ENCODE results near the gene SKOR1.

The SKOR1 gene

GRCh38 chr15:67857220-67857619 lies 31.9 kb downstream of the SKOR1 start:
- DNase-seq (ENCODE audit: extremely low read depth, low read depth): no peak
- no peak for TF ChIP-seq CTCF (IDR thresholded peaks at IDR 0.05; ENCODE audit: low read depth, low read length)

DNA sequence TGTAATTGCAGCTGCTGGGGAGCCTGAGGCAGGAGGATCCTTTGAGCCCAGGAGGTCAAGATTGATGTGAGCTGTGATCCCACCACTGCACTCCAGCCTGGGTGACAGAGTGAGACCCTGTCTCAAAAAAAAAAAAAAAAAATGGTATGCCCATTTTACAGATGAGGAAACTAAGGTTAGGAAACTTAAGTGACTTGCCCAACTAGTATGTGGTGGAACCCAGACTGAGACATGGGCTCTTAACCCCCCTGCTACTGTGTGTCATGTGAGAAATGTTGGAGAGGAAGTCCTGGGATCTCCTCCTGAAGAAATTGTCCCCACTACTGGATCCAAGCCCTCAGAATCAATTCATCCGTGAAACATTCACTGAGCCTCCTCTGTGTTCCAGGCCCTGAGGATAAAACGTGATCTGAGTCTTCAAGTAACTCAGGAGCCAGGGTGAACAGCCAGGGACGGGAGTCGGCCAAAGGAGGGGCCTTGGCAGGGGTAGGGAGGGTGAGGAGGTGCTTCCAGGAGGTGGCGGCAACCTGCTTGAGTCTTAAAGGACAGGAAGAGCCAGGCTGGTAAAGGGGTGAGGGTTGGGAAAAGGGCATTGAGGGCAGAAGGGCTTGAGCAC lies 34.1 kb downstream of the SKOR1 start:
- no peak for DNase-seq (ENCODE audit: extremely low read depth, low read depth)
- TF ChIP-seq CTCF (IDR thresholded peaks at IDR 0.05; ENCODE audit: low read depth, low read length): no peak

- DNase-seq (ENCODE audit: extremely low read depth, low read depth): no peak
- no peak for TF ChIP-seq CTCF (IDR thresholded peaks at IDR 0.05; ENCODE audit: low read depth, low read length)
Observed at GRCh38 chr15:67861983-67862382, 36.7 kb downstream of the SKOR1 start.

- no peak for TF ChIP-seq CTCF (IDR thresholded peaks at IDR 0.05; ENCODE audit: low read depth, low read length)
- no peak for DNase-seq (ENCODE audit: extremely low read depth, low read depth)
Observed at GRCh38 chr15:67862750-67863441, 37.6 kb downstream of the SKOR1 start.

- DNase-seq (ENCODE audit: extremely low read depth, low read depth): no peak
- peak; percentile 88 for TF ChIP-seq CTCF (IDR thresholded peaks at IDR 0.05; ENCODE audit: low read depth, low read length)
Observed at GRCh38 chr15:67863442-67863987, 38.2 kb downstream of the SKOR1 start.

DNA sequence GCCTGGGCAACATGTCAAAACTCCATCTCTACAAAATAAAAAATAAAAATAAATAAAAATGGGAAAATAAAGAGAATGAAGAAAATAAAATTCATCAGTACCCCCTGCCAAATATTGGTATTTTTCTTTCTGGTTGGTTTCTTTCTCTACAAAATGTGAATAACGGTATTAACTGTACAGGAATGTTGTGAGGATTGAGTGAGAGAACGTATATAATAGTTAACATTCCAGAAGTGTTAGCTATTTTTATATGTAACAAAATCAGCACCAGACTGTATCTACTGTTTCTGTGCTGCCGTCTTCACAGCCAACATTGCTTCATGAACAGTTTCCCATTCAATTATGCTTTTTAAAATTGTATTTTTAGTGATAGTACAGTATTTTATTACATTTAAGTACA lies 40.0 kb downstream of the SKOR1 start:
- no peak for DNase-seq (ENCODE audit: extremely low read depth, low read depth)
- TF ChIP-seq CTCF (IDR thresholded peaks at IDR 0.05; ENCODE audit: low read depth, low read length): no peak

DNA sequence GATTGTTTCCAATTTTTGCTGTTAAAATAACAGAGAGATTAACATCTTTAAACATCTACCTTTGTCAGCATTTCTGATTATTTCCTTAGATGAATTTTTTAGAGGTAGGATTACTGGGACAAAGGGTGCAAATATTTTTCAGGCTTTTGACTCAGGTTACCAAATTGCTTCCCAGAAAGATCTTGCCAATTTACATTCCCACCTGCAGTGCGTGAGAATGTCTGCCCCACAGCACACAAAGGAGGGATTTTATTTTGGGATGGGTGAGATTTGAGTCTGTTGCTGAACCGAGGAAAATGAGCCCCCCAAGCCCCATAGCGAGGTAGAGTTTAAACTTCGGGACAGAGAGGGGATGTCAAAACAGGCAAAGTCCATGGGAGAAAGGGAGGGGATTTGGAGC lies 40.5 kb downstream of the SKOR1 start:
- no peak for DNase-seq (ENCODE audit: extremely low read depth, low read depth)
- no peak for TF ChIP-seq CTCF (IDR thresholded peaks at IDR 0.05; ENCODE audit: low read depth, low read length)

Data from AG09319 (cell line).